Stimulated activated CD8-positive, alpha-beta memory T cell treated with anti-CD3 and anti-CD28 coated beads, Interleukin-12 subunit alpha, Interleukin-12 subunit beta, amount 100 ng/mL, for 24 hours (primary cell): ENCODE data around the gene SEPTIN11.
"Not testable (repeated sequence)": the region's sequence is repeated elsewhere in the genome, so short reads cannot be mapped to it uniquely, and the experiment has no call there.

Source experiments
- DNase-seq: peaks from one replicate; pipeline ENCODE4 v3.0.0-alpha.2; 2020; ENCODE audit errors: extremely low read depth

Gene SEPTIN11

GRCh38 chr4:76952071-76952470, 2.5 kb downstream of the SEPTIN11 start:
- DNase-seq = no peak

- DNase-seq = no peak
Measured at GRCh38 chr4:76952656-76953582, 3.4 kb downstream of the SEPTIN11 start.

DNA sequence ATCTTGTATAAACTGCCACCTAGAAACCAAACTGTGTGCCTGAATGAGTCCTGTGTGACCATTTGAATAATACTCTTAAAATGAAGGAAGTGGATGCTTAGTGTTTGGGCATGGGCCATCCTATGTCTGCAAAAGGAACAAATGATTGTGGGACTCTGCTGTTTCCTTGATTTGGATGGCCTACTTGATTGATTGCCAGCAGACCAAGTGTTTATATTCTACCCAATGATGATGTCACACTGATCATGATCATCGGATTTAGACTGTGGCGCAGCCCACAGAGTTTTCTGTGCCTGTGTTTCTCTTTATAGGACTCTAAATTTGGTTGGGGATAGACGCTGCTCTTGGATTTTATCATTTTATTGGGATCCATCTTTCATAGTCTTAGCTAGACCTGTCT, 4.4 kb downstream of the SEPTIN11 start:
- DNase-seq = no peak

- DNase-seq = no peak
Measured at GRCh38 chr4:76954489-76954888, 4.9 kb downstream of the SEPTIN11 start.

DNA sequence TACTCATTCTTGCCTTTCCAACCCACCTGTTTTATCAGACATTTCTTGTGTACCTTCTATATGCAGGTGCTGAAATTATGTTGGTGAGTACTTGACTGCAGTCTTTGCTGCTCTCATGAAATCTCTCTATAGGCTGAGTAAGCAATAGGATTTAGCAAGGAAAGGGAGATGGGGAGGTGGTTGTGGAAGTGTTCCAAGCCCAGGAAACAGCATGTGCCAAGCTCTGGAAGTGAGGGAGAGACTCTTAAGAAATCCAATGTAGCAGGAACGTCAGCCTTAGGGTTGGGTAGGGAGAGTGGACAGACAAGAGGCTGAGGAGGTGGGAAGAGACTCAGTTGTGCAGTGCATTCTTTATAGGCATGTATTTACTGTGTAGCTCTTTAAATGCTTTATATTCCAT, 5.6 kb downstream of the SEPTIN11 start:
- no peak for DNase-seq

GRCh38 chr4:76957004-76957738, 7.6 kb downstream of the SEPTIN11 start:
- no peak for DNase-seq

DNA sequence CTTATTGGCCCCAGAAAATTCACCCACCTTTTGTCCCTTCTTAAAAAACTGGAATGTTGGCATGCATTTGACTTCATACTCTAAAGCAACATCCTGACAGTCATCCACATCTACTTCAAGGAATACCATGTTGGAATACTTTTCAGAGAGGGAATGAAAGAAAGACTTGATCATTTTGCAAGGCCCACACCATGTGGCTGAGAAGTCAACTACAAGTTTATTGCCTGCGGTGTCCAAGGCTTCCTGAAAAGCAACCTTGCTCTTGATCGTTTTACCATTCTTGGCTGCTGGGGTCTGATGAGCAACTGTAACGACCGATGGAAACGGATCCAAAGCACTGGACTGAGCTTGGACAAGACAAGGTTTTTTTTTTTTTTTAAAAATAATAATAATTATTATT, 9.3 kb downstream of the SEPTIN11 start:
- DNase-seq = no peak

GRCh38 chr4:76960014-76960413, 10.5 kb downstream of the SEPTIN11 start:
- no peak for DNase-seq

DNA sequence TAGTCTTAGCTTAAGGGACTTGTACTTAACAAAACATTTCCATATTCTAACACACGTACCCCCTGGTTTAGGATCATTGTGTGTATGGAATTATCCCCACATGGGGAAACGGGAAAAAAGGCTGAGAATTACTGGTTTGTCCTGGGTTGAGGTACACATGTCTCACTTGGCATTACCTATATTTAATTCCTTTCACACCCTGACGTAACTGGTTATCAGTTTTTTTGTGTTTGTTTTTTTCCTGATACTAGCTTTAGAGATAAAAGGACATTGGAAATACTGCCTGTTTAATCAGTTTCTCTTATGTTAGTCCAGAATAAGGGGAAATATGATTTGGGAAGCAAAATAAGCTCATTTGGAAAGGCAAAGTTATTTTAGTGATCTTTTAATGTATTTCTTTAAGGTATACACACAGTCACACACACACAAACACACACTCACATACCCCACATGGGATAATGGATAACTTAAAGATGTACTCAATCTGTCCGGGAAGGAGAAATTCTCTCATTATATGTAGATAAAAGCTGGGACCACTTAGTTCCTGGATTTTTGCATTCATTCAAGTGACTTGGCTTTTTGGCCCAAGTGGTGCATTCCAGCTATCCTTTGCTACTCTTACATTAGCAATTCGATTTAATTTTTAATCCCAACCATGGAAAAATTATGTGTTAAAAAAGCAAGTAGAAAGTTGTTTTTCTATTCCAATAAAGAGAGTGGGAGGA, 13.0 kb downstream of the SEPTIN11 start:
- DNase-seq = no peak

DNA sequence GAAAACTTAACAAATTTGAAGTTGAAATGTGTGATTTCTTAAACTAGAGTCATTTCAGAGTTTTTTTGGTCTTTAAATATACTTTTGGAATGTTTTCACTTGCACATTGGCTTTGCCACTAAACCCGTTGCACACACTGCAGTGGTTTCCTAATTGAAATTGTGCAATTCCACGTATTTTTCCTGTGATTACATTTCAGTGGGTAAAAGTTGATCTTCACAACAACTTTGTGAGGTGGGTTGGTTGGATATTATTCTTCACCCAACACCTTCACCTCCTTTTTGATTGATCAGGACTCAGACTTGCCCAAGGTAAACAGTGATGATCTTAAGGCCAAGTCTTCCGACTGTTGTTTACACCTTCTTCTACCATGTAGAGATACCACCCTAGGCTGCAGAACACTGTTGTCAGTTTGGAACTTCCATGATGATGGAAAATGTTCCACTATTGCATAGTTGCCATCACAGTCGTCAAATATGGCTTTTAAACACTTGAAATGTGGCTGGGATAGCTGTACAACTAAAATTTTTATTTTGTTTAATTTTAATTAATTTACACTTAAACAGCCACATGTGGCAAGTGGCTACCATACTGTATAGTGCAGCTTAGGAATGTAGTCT, 13.7 kb downstream of the SEPTIN11 start:
- DNase-seq = no peak

DNA sequence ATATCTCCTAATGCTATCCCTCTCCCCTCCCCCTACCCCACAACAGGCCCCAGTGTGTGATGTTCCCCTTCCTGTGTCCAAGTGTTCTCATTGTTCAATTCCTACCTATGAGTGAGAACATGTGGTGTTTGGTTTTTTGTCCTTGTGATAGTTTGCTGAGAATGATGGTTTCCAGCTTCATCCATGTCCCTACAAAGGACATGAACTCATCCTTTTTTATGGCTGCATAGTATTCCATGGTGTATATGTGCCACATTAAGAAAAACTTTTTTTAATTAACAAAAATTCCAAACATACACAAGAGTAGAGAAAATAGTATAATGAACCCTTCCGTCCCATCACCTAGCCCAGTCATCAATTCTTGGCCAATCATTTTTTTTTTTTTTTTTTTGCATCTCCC, 14.4 kb downstream of the SEPTIN11 start:
- not testable (repeated sequence) for DNase-seq

- DNase-seq = no peak
Measured at GRCh38 chr4:76964769-76965168, 15.2 kb downstream of the SEPTIN11 start.

GRCh38 chr4:76965866-76966579, 16.5 kb downstream of the SEPTIN11 start:
- no peak for DNase-seq

- no peak for DNase-seq
Measured at GRCh38 chr4:76968937-76969336, 19.4 kb downstream of the SEPTIN11 start.

- no peak for DNase-seq
Measured at GRCh38 chr4:76969495-76969894, 19.9 kb downstream of the SEPTIN11 start.

DNA sequence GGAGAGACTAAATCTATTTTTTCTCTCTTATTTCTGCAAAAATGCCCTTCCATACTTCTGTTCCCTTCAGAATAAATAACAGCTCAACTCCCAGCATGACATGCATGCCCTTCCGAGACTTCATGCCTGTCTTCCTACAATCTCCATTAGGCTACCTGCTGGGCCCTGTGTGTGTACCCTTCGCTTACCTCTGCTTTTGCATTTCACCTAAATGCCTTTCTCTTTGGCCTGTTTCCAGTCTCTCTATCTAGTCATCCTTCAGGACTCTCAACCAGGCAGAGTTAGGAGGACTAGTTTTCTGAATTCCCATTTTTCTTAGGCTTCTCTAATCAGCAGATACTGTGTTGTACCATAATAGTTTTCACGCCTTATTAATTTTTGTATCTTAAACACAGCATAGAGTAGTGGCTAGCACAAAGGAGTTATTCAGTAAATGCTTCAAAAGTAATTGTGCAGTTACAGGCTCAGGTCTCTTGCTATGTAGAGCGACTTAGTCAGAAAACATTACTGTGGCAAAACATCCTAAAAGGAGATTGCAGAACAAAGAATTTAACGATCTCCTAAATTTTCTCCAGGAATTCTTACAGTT, 20.5 kb downstream of the SEPTIN11 start:
- DNase-seq = no peak

GRCh38 chr4:76972306-76972705, 22.8 kb downstream of the SEPTIN11 start:
- DNase-seq = no peak

- DNase-seq = no peak
Measured at GRCh38 chr4:76974150-76974549, 24.6 kb downstream of the SEPTIN11 start.

DNA sequence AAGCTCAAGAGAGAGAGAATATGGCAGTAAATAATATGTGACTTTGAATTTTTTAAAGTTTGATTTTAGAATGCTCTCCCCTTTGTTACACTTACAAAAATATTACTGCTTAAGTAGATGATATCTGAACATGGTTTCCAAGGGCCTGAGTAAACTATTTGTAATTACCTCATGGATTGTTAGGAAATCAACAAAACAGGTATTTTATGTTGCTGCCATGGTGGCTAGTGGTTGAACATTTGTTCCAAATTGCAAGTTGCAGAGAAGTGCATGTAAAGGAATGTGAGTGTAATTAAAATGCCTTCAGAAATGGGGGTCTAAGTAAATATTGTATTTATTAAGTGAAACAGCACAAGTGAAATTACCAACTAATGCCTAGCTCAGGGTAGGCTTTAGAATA, 27.6 kb downstream of the SEPTIN11 start:
- DNase-seq = no peak

DNA sequence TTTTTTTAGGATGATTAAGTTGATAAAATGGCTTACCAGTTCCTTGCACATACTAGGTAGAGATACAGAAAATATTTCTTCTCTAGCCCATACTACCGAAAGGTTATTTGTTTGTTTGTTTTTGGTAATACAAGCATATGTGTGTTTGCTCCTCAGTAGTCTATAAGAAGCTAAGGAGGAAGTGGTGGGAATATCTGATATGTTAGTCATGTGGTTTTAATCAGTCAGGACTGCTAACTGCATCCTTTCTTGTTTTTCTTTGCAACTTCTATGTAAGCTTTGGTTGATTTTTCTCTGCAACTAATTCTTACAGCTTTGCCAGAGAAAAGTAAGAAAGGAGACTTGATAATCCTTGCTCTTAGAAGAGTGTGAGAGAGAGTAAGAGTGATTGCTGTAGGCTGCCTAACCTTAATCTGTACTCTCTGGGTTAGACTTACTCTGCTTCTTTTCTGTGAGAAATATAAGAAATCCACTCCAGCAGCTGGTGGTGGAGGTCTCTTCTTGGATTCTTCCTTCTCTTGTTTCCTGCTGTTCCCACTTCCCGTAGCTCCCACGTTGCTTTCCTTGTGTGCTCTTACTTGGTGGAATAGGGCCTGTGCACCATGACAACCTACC, 28.3 kb downstream of the SEPTIN11 start:
- no peak for DNase-seq
